SK-N-SH (cell line): ENCODE measurements around the gene SUN5. TPM values are rescaled to one million over a fixed set of nuclear protein-coding genes. Genes with fewer than 3 reads are reported as not detected.

Source experiments
- CTCF ChIA-PET: fragments of 300-600, 350-600 bp; formaldehyde crosslinking; extraction: SDS; loops from one replicate; lab custom pipeline; 2021; lab: Yijun Ruan, JAX
- POLR2A ChIA-PET: fragments of 350-600 bp; sonication (Branson Sonifier 250); formaldehyde crosslinking; extraction: SDS; loops from one replicate; lab custom pipeline; 2020; ENCODE audit warnings: antibody characterized with exemption, inconsistent platforms; lab: Yijun Ruan, JAX
- DNase-seq: peaks from one replicate; pipeline ENCODE4 v3.0.0; 2012
- H2AFZ ChIP-seq: fragments of 200-600 bp; sonication (generic); 2 replicates; pipeline ENCODE4 v1.8.1; 2016; ENCODE audit warnings: antibody characterized with exemption, mild to moderate bottlenecking, low read depth
- H3F3A ChIP-seq: fragments of 200-600 bp; sonication (generic); replicated peaks from 2 replicates; pipeline ENCODE3; 2016; ENCODE audit warnings: antibody characterized with exemption, mild to moderate bottlenecking; ENCODE audit not compliant: insufficient read depth
- H3K27ac ChIP-seq, 2 experiments: fragments of 200-500 bp in 1 of 2; fragments of 200-600 bp in 1 of 2; sonication (Bioruptor generic) in 1 of 2; sonication (generic), shearing (Covaris generic) in 1 of 2; 2 replicates each; pipeline versions ENCODE4 v1.5.1 to v1.6.1; 2014 to 2016; ENCODE audit warnings: low read depth in 2 of 2, inconsistent platforms in 1 of 2, low read length in 1 of 2, mild to moderate bottlenecking in 1 of 2, mixed read lengths in 1 of 2
- H3K27me3 ChIP-seq: fragments of 200-600 bp; sonication (generic), shearing (Covaris generic); 2 replicates; pipeline ENCODE4 v1.6.1; 2016; ENCODE audit warnings: mixed run types; ENCODE audit not compliant: insufficient read depth
- H3K36me3 ChIP-seq, 2 experiments: fragments of 200-500 bp in 1 of 2; fragments of 200-600 bp in 1 of 2; sonication (Bioruptor generic) in 1 of 2; sonication (generic) in 1 of 2; replicated peaks in 1 of 2; 2 replicates each; pipeline versions ENCODE3 to v1.5.1; 2014 to 2016; ENCODE audit warnings: low read length in 1 of 2, mild to moderate bottlenecking in 1 of 2; ENCODE audit not compliant: insufficient read depth in 2 of 2, control insufficient read depth in 1 of 2
- H3K4me1 ChIP-seq, 2 experiments: fragments of 200-500 bp in 1 of 2; fragments of 200-600 bp in 1 of 2; sonication (Bioruptor generic) in 1 of 2; sonication (generic), shearing (Covaris generic) in 1 of 2; 2 replicates each; pipeline versions ENCODE4 v1.5.1 to v1.6.1; 2014 to 2016; ENCODE audit warnings: low read depth in 1 of 2, low read length in 1 of 2, mixed run types in 1 of 2; ENCODE audit not compliant: insufficient read depth in 2 of 2, control insufficient read depth in 1 of 2
- H3K4me2 ChIP-seq: fragments of 200-600 bp; sonication (generic), shearing (Covaris generic); 2 replicates; pipeline ENCODE4 v1.6.1; 2017; ENCODE audit warnings: mixed run types
- H3K4me3 ChIP-seq, 2 experiments: fragments of 200-500 bp in 1 of 2; fragments of 200-600 bp in 1 of 2; sonication (Bioruptor generic) in 1 of 2; sonication (generic), shearing (Covaris generic) in 1 of 2; 2 replicates each; pipeline versions ENCODE4 v1.5.1 to v1.8.1; 2014 to 2016; ENCODE audit warnings: low read depth in 2 of 2, inconsistent platforms in 1 of 2, low read length in 1 of 2, mild to moderate bottlenecking in 1 of 2, mixed read lengths in 1 of 2, moderate library complexity in 1 of 2
- H3K79me2 ChIP-seq: fragments of 200-600 bp; sonication (generic); 2 replicates; pipeline ENCODE4 v1.8.1; 2017; ENCODE audit warnings: mild to moderate bottlenecking; ENCODE audit not compliant: insufficient read depth
- H3K9ac ChIP-seq: fragments of 200-600 bp; sonication (generic); 2 replicates; pipeline ENCODE4 v1.6.1; 2017; ENCODE audit warnings: mixed run types
- H3K9me2 ChIP-seq: fragments of 200-600 bp; sonication (generic); 2 replicates; pipeline ENCODE4 v1.6.1; 2017; ENCODE audit warnings: mixed run types
- H3K9me3 ChIP-seq: fragments of 200-600 bp; sonication (generic); 2 replicates; pipeline ENCODE4 v1.6.1; 2017; ENCODE audit warnings: mixed run types, mild to moderate bottlenecking, moderate library complexity
- H4K20me1 ChIP-seq: fragments of 200-600 bp; sonication (generic); 2 replicates; pipeline ENCODE4 v1.6.1; 2017; ENCODE audit warnings: mild to moderate bottlenecking, mixed run types; ENCODE audit not compliant: insufficient read depth
- CHD2 ChIP-seq: fragments of 150-350 bp; IDR thresholded peaks from 2 replicates; pipeline ENCODE4 v1.6.1; 2018; ENCODE audit warnings: low read length; ENCODE audit not compliant: partially characterized antibody
- ELF1 ChIP-seq: IDR thresholded peaks from 2 replicates; pipeline ENCODE4 v1.4.0; 2012
- EP300 ChIP-seq, 2 experiments: IDR thresholded peaks; 2 replicates each; pipeline versions ENCODE4 v1.4.0 to v1.6.1; 2012; ENCODE audit warnings: borderline replicate concordance in 1 of 2, low read depth in 1 of 2, low read length in 1 of 2
- EZH2phosphoT487 ChIP-seq: fragments of 200-600 bp; sonication (generic); IDR thresholded peaks from 2 replicates; pipeline ENCODE4 v1.6.1; 2017; ENCODE audit warnings: low read depth, mixed run types, mild to moderate bottlenecking, antibody characterized with exemption, moderate library complexity, borderline replicate concordance
- FOXM1 ChIP-seq: IDR thresholded peaks from 2 replicates; pipeline ENCODE4 v1.4.0; 2012; ENCODE audit warnings: low read depth, mild to moderate bottlenecking
- GATA2 ChIP-seq: sonication (generic); formaldehyde crosslinking; IDR thresholded peaks from 2 replicates; pipeline ENCODE4 v1.5.0; 2020; ENCODE audit warnings: mild to moderate bottlenecking, missing genetic modification reagents
- IRF3 ChIP-seq: fragments of 150-350 bp; IDR thresholded peaks from 2 replicates; pipeline ENCODE4 v1.6.1; 2016; ENCODE audit warnings: mild to moderate bottlenecking, low read depth, low read length
- MXI1 ChIP-seq: IDR thresholded peaks from 2 replicates; pipeline ENCODE4 v1.6.1; 2012; ENCODE audit warnings: mild to moderate bottlenecking, low read depth, low read length, improper control_type of control experiment
- NFIC ChIP-seq: IDR thresholded peaks from 2 replicates; pipeline ENCODE4 v1.4.0; 2012; ENCODE audit warnings: borderline replicate concordance
- NRF1 ChIP-seq: IDR thresholded peaks from 2 replicates; pipeline ENCODE4 v1.6.1; 2012; ENCODE audit warnings: low read depth, mild to moderate bottlenecking, low read length
- POLR2AphosphoS5 ChIP-seq: IDR thresholded peaks from 2 replicates; pipeline ENCODE4 v1.6.1; 2012; ENCODE audit warnings: low read depth, low read length
- REST ChIP-seq: IDR thresholded peaks from 2 replicates; pipeline ENCODE4 v1.6.1; 2012; ENCODE audit warnings: mild to moderate bottlenecking, low read depth, low read length, moderate library complexity
- TAF1 ChIP-seq: IDR thresholded peaks from 2 replicates; pipeline ENCODE4 v1.6.1; 2012; ENCODE audit warnings: low read depth, mild to moderate bottlenecking, low read length, moderate library complexity, borderline replicate concordance
- TCF12 ChIP-seq: IDR thresholded peaks from 2 replicates; pipeline ENCODE4 v1.4.0; 2012
- YY1 ChIP-seq: IDR thresholded peaks from 2 replicates; pipeline ENCODE4 v1.4.0; 2012; ENCODE audit warnings: low read depth, mild to moderate bottlenecking
- WGBS: methylation state at CpG from one replicate; pipeline ENCODE4 v1.1.6; 2017; ENCODE audit warnings: low lambda C conversion rate; 5-methylcytosine and 5-hydroxymethylcytosine counted together
- polyA plus RNA-seq, 3 experiments: library from polyadenylated mRNA; depleted of rRNA; stranded (reverse); fragments of >200 nt; gene quantifications; 2 replicates each; pipeline ENCODE4 v1.2.3, GENCODE V29; 2012
- TF ChIP-seq, protein P1 (sequence below): IDR thresholded peaks from 2 replicates; pipeline ENCODE4 v1.4.0; 2012; ENCODE audit warnings: low read depth, borderline replicate concordance

The SUN5 gene
- polyA plus RNA-seq, 1 of the 3 experiments (the other 2 are of a cell fraction): not detected

- Histone ChIP-seq H3K79me2 (no peaks in the 10 kb centered on the region), H2AFZ (no peak overlapping the region), H3K27ac (no peak overlapping the region), H3F3A (no peaks in the 10 kb centered on the region), H3K9me2 (no peaks in the 10 kb centered on the region), H3K4me3 (no peak overlapping the region), H3K9ac (no peak overlapping the region), H3K4me2 (no peak overlapping the region), H4K20me1 (no peaks in the 10 kb centered on the region), H3K4me1 (no peaks in the 10 kb centered on the region), H3K27me3 (no peaks in the 10 kb centered on the region; the same call in 1 of the 2 replicates), H3K9me3 (no peaks in the 10 kb centered on the region), H3K36me3 (no peaks in the 10 kb centered on the region)
- WGBS: 0% methylated on average over 1 of the region's 3 CpGs
- POLR2A ChIA-PET: no interaction called here
- no peak for TF ChIP-seq NRF1
- no peak for TF ChIP-seq EP300 (IDR thresholded peaks at IDR 0.05; ENCODE audit: borderline replicate concordance in 1 of 2, low read depth in 1 of 2, low read length in 1 of 2)
- TF ChIP-seq FOXM1: no peak
- TF ChIP-seq CHD2: no peak
- TF ChIP-seq GATA2 (CRISPR knock-in tag): no peak
- no peak for TF ChIP-seq EZH2phosphoT487
- no peak for TF ChIP-seq NFIC
- CTCF ChIA-PET: no interaction called here
- DNase-seq: no peak
Measured at GRCh38 chr20:32990426-32990825, 13.8 kb downstream of the SUN5 start.

- no peaks in the 10 kb centered on the region for H3K9me2 ChIP-seq
- DNase-seq: no peak
- no peaks in the 10 kb centered on the region; the same call in 1 of the 2 replicates for H3K27me3 ChIP-seq
- no peak overlapping the region for H3K4me2 ChIP-seq
- H2AFZ ChIP-seq: no peak overlapping the region
- no peaks in the 10 kb centered on the region for H3K36me3 ChIP-seq
- no peaks in the 10 kb centered on the region for H3K79me2 ChIP-seq
- H4K20me1 ChIP-seq: no peaks in the 10 kb centered on the region
- TF ChIP-seq ELF1 (no peak), GATA2 (CRISPR knock-in tag) (no peak), MXI1 (no peak), TAF1 (no peak), IRF3 (no peak), FOXM1 (no peak), TCF12 (no peak), CHD2 (no peak), YY1 (no peak), REST (no peak), POLR2AphosphoS5 (no peak)
- TF ChIP-seq, protein P1, sequence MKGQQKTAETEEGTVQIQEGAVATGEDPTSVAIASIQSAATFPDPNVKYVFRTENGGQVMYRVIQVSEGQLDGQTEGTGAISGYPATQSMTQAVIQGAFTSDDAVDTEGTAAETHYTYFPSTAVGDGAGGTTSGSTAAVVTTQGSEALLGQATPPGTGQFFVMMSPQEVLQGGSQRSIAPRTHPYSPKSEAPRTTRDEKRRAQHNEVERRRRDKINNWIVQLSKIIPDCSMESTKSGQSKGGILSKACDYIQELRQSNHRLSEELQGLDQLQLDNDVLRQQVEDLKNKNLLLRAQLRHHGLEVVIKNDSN: no peak
- CTCF ChIA-PET: no interaction called here
- no peak overlapping the region for H3K9ac ChIP-seq
- H3K4me3 ChIP-seq: no peak overlapping the region
- 11% methylated on average over 11 of the region's 14 CpGs for WGBS
- no peaks in the 10 kb centered on the region for H3F3A ChIP-seq
- H3K4me1 ChIP-seq: no peaks in the 10 kb centered on the region
- H3K27ac ChIP-seq: no peak overlapping the region
- H3K9me3 ChIP-seq: no peaks in the 10 kb centered on the region
- POLR2A ChIA-PET: no interaction called here
Measured at GRCh38 chr20:32989507-32990283, 14.5 kb downstream of the SUN5 start.
